ENCODE measurements around the gene GCHFR. TPM values are rescaled to one million over a fixed set of nuclear protein-coding genes. Genes with fewer than 3 reads are reported as not detected.

GCHFR gene
- total and polyA plus RNA-seq, 2 of the 4 experiments (the other 2 are of a cell fraction) = 2.3 to 6.5 TPM

- CTCF ChIA-PET = no interaction called here
- dilution Hi-C loops (cut with HindIII; ENCODE audit: low sequenced_read_pairs, unreplicated experiment) = no loop called here
- H2BK5ac ChIP-seq (ENCODE audit: low read depth, low read length, poor library complexity, severe bottlenecking) = no peak overlapping the region
Observed at GRCh38 chr15:40773902-40774301, 10.0 kb downstream of the GCHFR start.

More at GRCh38 chr15:40773902-40774301, 10.0 kb downstream of the GCHFR start:
- H3K18ac ChIP-seq (ENCODE audit: low read depth, low read length) = no peak overlapping the region
- no peak overlapping the region for H3K27ac ChIP-seq (ENCODE audit: insufficient read depth, low read length)
- POLR2A ChIA-PET (ENCODE audit: unreplicated experiment) = no interaction called here
- H3K14ac ChIP-seq (replicated peaks; ENCODE audit: low read depth, low read length) = no peak overlapping the region
- no peak overlapping the region for H3K4ac ChIP-seq (ENCODE audit: low read depth, low read length)
- no peak overlapping the region for H3K56ac ChIP-seq (ENCODE audit: extremely low read depth, insufficient read depth, low read length)
- H4K5ac ChIP-seq (ENCODE audit: low read depth, low read length) = no peak overlapping the region
- intact Hi-C loops (cut with micrococcal nuclease) = no loop called here
- H4K8ac ChIP-seq (ENCODE audit: low read depth in 2 of 2, low read length in 2 of 2) = no peak overlapping the region
- H2BK15ac ChIP-seq (ENCODE audit: low read depth, low read length) = no peak overlapping the region
- no peak overlapping the region for H3K4me3 ChIP-seq (ENCODE audit: insufficient read depth, low read depth, low read length)
- no peaks in the 10 kb centered on the region for H3K27me3 ChIP-seq (ENCODE audit: control insufficient read depth, insufficient read depth, low read length)
- DNase-seq = no peak
- H3K79me1 ChIP-seq (ENCODE audit: low read depth in 1 of 2, low read length in 2 of 2) = no peaks in the 10 kb centered on the region
- H2AK9ac ChIP-seq (replicated peaks; ENCODE audit: low read depth, low read length, poor library complexity) = no peak overlapping the region
- no peaks in the 10 kb centered on the region for H3K4me1 ChIP-seq (ENCODE audit: control insufficient read depth, insufficient read depth, low read length)
- no peak for TF ChIP-seq MXI1 (IDR thresholded peaks at IDR 0.05; ENCODE audit: borderline replicate concordance, low read depth, low read length)
- TF ChIP-seq ELK1 (IDR thresholded peaks at IDR 0.05; ENCODE audit: borderline replicate concordance, low read depth, low read length) = no peak
- TF ChIP-seq MAZ (IDR thresholded peaks at IDR 0.05; ENCODE audit: borderline replicate concordance, low read depth, low read length) = no peak
- TF ChIP-seq MAFK (IDR thresholded peaks at IDR 0.05; ENCODE audit: low read depth, low read length) = no peak
- TF ChIP-seq NFE2L2 (IDR thresholded peaks at IDR 0.05; ENCODE audit: low read depth, low read length) = no peak
- no peak for TF ChIP-seq RCOR1 (IDR thresholded peaks at IDR 0.05; ENCODE audit: insufficient replicate concordance, low read length)
- no peak for TF ChIP-seq CTCF (conservative IDR thresholded peaks at IDR 0.05; ENCODE audit: low read depth, low read length)
- TF ChIP-seq RFX5 (IDR thresholded peaks at IDR 0.05; ENCODE audit: low read depth, low read length) = no peak
- no peak for TF ChIP-seq RAD21 (IDR thresholded peaks at IDR 0.05; ENCODE audit: low read length)
- TF ChIP-seq CEBPB (IDR thresholded peaks at IDR 0.05; ENCODE audit: low read depth, low read length) = no peak
- no peak overlapping the region for H2BK120ac ChIP-seq (ENCODE audit: low read depth, low read length)
- H3K23ac ChIP-seq (ENCODE audit: low read depth, low read length) = no peak overlapping the region
- in situ Hi-C loops (cut with MboI; ENCODE audit: low sequenced_read_pairs) = no loop called here
- BruUV-seq (replicated peaks) = no TSS peak
- H4K20me1 ChIP-seq (ENCODE audit: insufficient read depth, low read length) = no peaks in the 10 kb centered on the region
- no peak for ATAC-seq (ENCODE audit: low read depth)
- H3K9me3 ChIP-seq (ENCODE audit: control insufficient read depth, insufficient read depth, low read length) = no peaks in the 10 kb centered on the region
- no peak overlapping the region for H2BK20ac ChIP-seq (ENCODE audit: low read depth, low read length)
- peaks cover 57% of the 10 kb centered on the region for H3K36me3 ChIP-seq (ENCODE audit: control insufficient read depth, insufficient read depth, low read length)
- H3K9me1 ChIP-seq (ENCODE audit: insufficient read depth, low read length) = no peaks in the 10 kb centered on the region
- H2AK5ac ChIP-seq (ENCODE audit: low read depth, low read length) = no peak overlapping the region
- H3K4me2 ChIP-seq (ENCODE audit: low read depth, low read length) = no peak overlapping the region
- H4K91ac ChIP-seq (ENCODE audit: insufficient read depth, low read depth, low read length) = no peak overlapping the region
- H3K9ac ChIP-seq (ENCODE audit: low read depth, low read length) = no peak overlapping the region
- H2AFZ ChIP-seq (replicated peaks; ENCODE audit: low read length, poor library complexity) = no peak overlapping the region
- 75% methylated on average over 1 of the region's 6 CpGs; no CpG with 5 or more reads in 1 of the 2 experiments for WGBS, 2 experiments (ENCODE audit: extremely low coverage in 2 of 2, insufficient read length in 1 of 2)

Data from IMR-90 (cell line).